CD8-positive, alpha-beta memory T cell (primary cell): Measurements from ENCODE around the gene NBPF1. TPM values are rescaled to one million over a fixed set of nuclear protein-coding genes. Genes with fewer than 3 reads are reported as not detected.
"Not testable (repeated sequence)": the region's sequence is repeated elsewhere in the genome, so short reads cannot be mapped to it uniquely, and the experiment has no call there.

Experiments used
- CTCF ChIA-PET: fragments of 350-600 bp; sonication (Branson Sonifier 250); formaldehyde crosslinking; loops from one replicate; lab custom pipeline; 2021; ENCODE audit warnings: antibody characterized with exemption; lab: Charles Lee
- POLR2A ChIA-PET: fragments of 350-600 bp; sonication (Branson Sonifier 250); formaldehyde crosslinking; loops from one replicate; lab custom pipeline; 2021; ENCODE audit warnings: antibody characterized with exemption; lab: Charles Lee
- DNase-seq, 5 donors: peaks; one replicate each; pipeline versions ENCODE4 v3.0.0 to v3.0.0-alpha.2; 2020 to 2022; ENCODE audit warnings: mixed read lengths in 1 of 5
- H3K27ac ChIP-seq: one replicate; pipeline ENCODE4 v1.7.0; 2013; ENCODE audit warnings: low read depth, mild to moderate bottlenecking, low read length, moderate library complexity
- H3K27me3 ChIP-seq: 2 replicates; pipeline ENCODE4 v1.7.0; 2013; ENCODE audit warnings: low read length, mild to moderate bottlenecking; ENCODE audit not compliant: insufficient read depth, poor library complexity, severe bottlenecking
- H3K36me3 ChIP-seq: 2 replicates; pipeline ENCODE4 v1.7.0; 2013; ENCODE audit warnings: mild to moderate bottlenecking, low read length, moderate library complexity; ENCODE audit not compliant: insufficient read depth
- H3K4me1 ChIP-seq: 2 replicates; pipeline ENCODE4 v1.7.0; 2013; ENCODE audit warnings: mild to moderate bottlenecking, low read length, moderate library complexity; ENCODE audit not compliant: insufficient read depth
- H3K4me3 ChIP-seq: 2 replicates; pipeline ENCODE4 v1.7.0; 2013; ENCODE audit warnings: mild to moderate bottlenecking, low read length
- H3K9me3 ChIP-seq: 2 replicates; pipeline ENCODE4 v1.7.0; 2013; ENCODE audit warnings: mild to moderate bottlenecking, low read length
- H3K27ac Mint-ChIP-seq, 8 donors: one replicate each; pipeline ENCODE4 v1.8.0; 2020 to 2021; ENCODE audit warnings: mixed read lengths in 8 of 8, mild to moderate bottlenecking in 6 of 8, inconsistent platforms in 3 of 8, moderate library complexity in 3 of 8
- H3K27me3 Mint-ChIP-seq, 2 donors: one replicate each; pipeline ENCODE4 v1.8.0; 2020 to 2021; ENCODE audit warnings: mixed read lengths in 2 of 2, mild to moderate bottlenecking in 1 of 2, moderate library complexity in 1 of 2
- H3K36me3 Mint-ChIP-seq, 3 donors: one replicate each; pipeline ENCODE4 v1.8.0; 2020 to 2021; ENCODE audit warnings: mixed read lengths in 3 of 3, inconsistent platforms in 1 of 3, mild to moderate bottlenecking in 1 of 3
- H3K4me1 Mint-ChIP-seq, 3 donors: one replicate each; pipeline ENCODE4 v1.8.0; 2020 to 2021; ENCODE audit warnings: mixed read lengths in 3 of 3, inconsistent platforms in 1 of 3, mild to moderate bottlenecking in 1 of 3
- H3K4me3 Mint-ChIP-seq, 7 donors: one replicate each; pipeline ENCODE4 v1.8.0; 2020 to 2021; ENCODE audit warnings: mixed read lengths in 7 of 7, mild to moderate bottlenecking in 6 of 7, moderate library complexity in 4 of 7, inconsistent platforms in 2 of 7
- H3K9me3 Mint-ChIP-seq, 5 donors: one replicate each; pipeline ENCODE4 v1.8.0; 2020 to 2022; ENCODE audit warnings: mixed read lengths in 5 of 5, mild to moderate bottlenecking in 3 of 5, moderate library complexity in 2 of 5, inconsistent platforms in 1 of 5
- polyA plus RNA-seq: library from polyadenylated mRNA; unstranded; fragments of 300-500 nt; fragmentation: Illumina TruSeq; gene quantifications from one replicate; pipeline ENCODE4 v1.2.3, GENCODE V29; 2021
- total RNA-seq, 2 experiments: library from RNA; stranded (reverse); gene quantifications; one replicate each; pipeline ENCODE4 v1.2.3, GENCODE V29; 2021

NBPF1 gene
- total and polyA plus RNA-seq, 3 experiments from 2014 or later: 7.6 to 9.7 (median 7.9) TPM

DNA sequence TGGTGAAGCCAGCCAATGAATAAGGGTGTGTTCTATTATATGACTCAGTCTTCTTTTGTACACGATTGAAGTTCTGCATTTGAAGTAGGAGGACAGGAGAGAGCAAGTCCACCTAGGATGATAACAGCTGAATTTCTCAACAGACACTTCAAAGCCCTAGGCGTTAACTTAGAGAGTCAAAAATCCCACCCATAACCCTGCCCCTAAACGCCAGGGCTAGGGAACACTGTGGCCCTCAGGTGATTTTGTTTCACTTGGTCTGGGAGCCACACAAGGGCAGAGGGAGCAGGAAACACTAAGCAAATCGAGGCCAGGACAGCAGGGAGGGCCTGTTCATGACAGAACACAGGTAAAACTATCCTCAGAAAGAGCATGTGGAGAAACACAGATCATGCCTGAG lies 52.3 kb downstream of the NBPF1 start:
- H3K4me1 ChIP-seq, H3K4me3 ChIP-seq, H3K27ac ChIP-seq, H3K36me3 ChIP-seq, H3K36me3 Mint-ChIP-seq, H3K9me3 ChIP-seq, H3K27me3 ChIP-seq, DNase-seq, H3K4me3 Mint-ChIP-seq, H3K27ac Mint-ChIP-seq, H3K9me3 Mint-ChIP-seq, H3K4me1 Mint-ChIP-seq, POLR2A ChIA-PET, H3K27me3 Mint-ChIP-seq: not testable (repeated sequence)
- CTCF ChIA-PET: interaction anchor here (0.5 kb wide), 1 partner anchor 456 kb away, joined by 3 read pairs; no protein-coding TSS in a partner anchor

DNA sequence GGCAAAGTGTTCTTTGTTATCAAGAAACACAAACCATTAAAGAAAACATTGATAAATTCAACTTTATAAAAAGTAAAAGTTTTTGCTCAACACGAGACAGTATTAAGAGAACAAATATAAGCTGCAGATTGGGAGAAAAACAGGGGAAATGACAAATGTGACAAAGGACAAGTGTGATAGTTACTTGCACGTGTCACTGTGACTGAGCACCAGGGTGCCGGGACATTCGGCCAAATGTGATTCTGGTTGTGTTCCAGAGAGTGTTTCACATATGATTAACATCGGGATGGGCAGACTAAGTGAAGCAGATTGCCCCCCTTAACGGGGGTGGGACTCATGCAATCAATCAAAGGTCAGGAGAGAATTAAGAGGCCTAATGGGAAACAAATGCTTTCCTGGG lies 52.9 kb downstream of the NBPF1 start:
- H3K4me3 Mint-ChIP-seq, H3K36me3 ChIP-seq, H3K27ac ChIP-seq, H3K27ac Mint-ChIP-seq, POLR2A ChIA-PET, H3K36me3 Mint-ChIP-seq, DNase-seq, H3K9me3 Mint-ChIP-seq, H3K27me3 Mint-ChIP-seq, H3K27me3 ChIP-seq, CTCF ChIA-PET, H3K4me3 ChIP-seq, H3K4me1 Mint-ChIP-seq, H3K4me1 ChIP-seq, H3K9me3 ChIP-seq: not testable (repeated sequence)

- H3K27me3 Mint-ChIP-seq, DNase-seq, POLR2A ChIA-PET, H3K9me3 Mint-ChIP-seq, H3K4me3 ChIP-seq, H3K4me1 Mint-ChIP-seq, H3K9me3 ChIP-seq, H3K36me3 Mint-ChIP-seq, H3K27ac Mint-ChIP-seq, H3K27ac ChIP-seq, H3K4me1 ChIP-seq, H3K4me3 Mint-ChIP-seq, H3K36me3 ChIP-seq, H3K27me3 ChIP-seq, CTCF ChIA-PET: not testable (repeated sequence)
These were observed 53.7 kb downstream of the NBPF1 start for GRCh38 chr1:16559688-16560087.

- H3K27ac Mint-ChIP-seq, H3K4me3 Mint-ChIP-seq: not testable (repeated sequence)
These were observed 56.3 kb downstream of the NBPF1 start for GRCh38 chr1:16557034-16557433.

GRCh38 chr1:16553244-16553643 lies 60.1 kb downstream of the NBPF1 start:
- not testable (repeated sequence) for H3K36me3 Mint-ChIP-seq

More at GRCh38 chr1:16557034-16557433, 56.3 kb downstream of the NBPF1 start:
- H3K9me3 ChIP-seq, H3K27me3 ChIP-seq, H3K4me1 Mint-ChIP-seq, H3K4me1 ChIP-seq, CTCF ChIA-PET, H3K27me3 Mint-ChIP-seq, H3K36me3 Mint-ChIP-seq, H3K9me3 Mint-ChIP-seq, H3K4me3 ChIP-seq, H3K36me3 ChIP-seq, POLR2A ChIA-PET, H3K27ac ChIP-seq, DNase-seq: not testable (repeated sequence)

DNA sequence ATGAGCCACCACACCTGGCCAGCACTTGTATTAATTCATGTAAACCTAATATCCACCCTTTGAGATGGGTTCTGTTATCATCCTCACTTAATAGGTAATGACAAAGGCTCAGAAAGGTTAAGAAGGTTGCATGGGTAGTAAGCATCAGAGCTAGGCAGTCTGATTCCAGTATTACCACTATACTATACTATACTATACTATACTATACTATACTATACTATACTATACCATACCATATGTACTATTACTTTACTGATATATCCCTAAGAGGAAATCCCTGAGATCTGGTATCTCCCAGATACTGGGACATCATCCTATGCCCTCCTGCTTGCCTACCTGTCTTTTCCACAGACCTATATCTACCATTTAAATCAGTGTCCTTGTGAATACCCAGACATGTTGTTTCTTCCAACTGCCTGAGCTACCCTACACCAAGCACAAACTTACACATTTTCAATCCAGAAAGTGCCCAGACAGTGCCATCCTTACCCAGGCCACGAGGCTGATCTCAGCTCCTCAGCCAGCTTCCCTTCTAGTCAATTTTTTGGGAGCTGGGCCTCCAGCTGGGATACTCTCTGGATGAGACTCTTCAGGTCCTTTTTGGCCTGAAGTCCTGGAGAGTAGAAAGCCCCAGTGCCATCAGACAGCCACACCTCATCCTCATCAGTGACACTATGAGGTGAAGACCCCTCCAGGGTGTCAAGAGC lies 63.0 kb downstream of the NBPF1 start:
- H3K36me3 Mint-ChIP-seq, H3K9me3 ChIP-seq, H3K27ac ChIP-seq, CTCF ChIA-PET, H3K27me3 ChIP-seq, DNase-seq, H3K27ac Mint-ChIP-seq, POLR2A ChIA-PET, H3K4me1 ChIP-seq, H3K4me3 ChIP-seq, H3K27me3 Mint-ChIP-seq, H3K4me3 Mint-ChIP-seq, H3K4me1 Mint-ChIP-seq, H3K9me3 Mint-ChIP-seq, H3K36me3 ChIP-seq: not testable (repeated sequence)

More at GRCh38 chr1:16553244-16553643, 60.1 kb downstream of the NBPF1 start:
- H3K27me3 Mint-ChIP-seq, H3K9me3 ChIP-seq, DNase-seq, H3K4me1 Mint-ChIP-seq, H3K27ac ChIP-seq, CTCF ChIA-PET, H3K4me1 ChIP-seq, H3K27ac Mint-ChIP-seq, H3K4me3 Mint-ChIP-seq, H3K4me3 ChIP-seq, H3K9me3 Mint-ChIP-seq, H3K36me3 ChIP-seq, H3K27me3 ChIP-seq, POLR2A ChIA-PET: not testable (repeated sequence)

DNA sequence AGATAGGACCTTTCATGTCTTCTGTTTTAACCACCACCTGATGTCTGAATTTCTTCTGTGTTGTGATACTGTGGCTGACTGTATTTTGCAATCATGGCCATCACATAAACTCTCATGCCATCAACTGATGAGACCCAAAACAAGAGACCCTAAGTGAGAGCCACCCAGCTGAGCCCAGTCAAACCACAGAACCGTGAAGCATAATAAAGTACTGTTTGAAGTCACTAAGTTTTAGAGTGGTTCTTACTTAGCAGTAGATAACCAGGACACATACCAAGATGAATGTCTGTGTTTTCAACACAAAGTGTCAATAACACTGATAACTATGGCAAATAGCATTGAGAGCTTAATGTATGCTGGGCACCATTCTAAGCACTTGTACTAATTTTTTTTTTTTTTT lies 63.8 kb downstream of the NBPF1 start:
- DNase-seq, H3K36me3 ChIP-seq, H3K4me1 Mint-ChIP-seq, H3K4me3 Mint-ChIP-seq, POLR2A ChIA-PET, H3K4me1 ChIP-seq, H3K27me3 Mint-ChIP-seq, H3K27me3 ChIP-seq, H3K27ac ChIP-seq, CTCF ChIA-PET, H3K4me3 ChIP-seq, H3K27ac Mint-ChIP-seq, H3K9me3 Mint-ChIP-seq, H3K9me3 ChIP-seq, H3K36me3 Mint-ChIP-seq: not testable (repeated sequence)

DNA sequence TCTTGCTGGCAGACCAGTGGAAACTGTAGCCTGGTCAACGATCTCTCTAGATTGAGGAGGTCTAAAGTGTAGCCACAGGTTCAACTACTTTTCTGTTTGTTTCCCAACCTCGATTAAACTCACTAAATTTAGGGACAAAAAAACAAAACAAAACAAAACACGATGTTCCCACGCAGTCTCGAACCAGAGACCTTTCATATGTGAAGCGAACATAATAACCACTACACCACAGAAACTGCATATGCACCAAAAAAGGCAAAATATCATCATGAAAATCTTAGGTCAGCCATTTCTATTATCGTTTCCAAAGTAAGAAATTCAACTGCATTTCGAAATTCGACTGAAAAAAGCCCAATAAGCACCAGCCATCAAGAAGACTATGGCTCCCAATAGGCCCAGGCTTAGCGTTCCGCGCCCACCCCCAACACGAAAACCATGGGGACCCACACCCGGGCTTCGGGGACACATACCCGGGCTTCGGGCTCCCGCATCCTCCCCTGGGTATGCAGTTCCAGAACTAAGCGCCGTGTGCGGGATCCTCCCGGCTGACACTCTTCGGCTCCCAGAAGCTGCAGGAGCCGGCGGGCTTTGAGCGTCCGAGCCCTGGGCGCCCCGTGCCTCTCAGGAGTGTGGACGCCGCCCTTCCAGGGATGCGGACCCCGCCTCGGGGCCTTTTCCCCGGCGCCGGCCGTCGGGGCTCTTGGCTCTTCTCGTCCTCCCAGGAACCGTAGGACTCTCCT lies 65.7 kb downstream of the NBPF1 start:
- H3K27ac ChIP-seq, DNase-seq, H3K27ac Mint-ChIP-seq, H3K4me3 Mint-ChIP-seq, H3K4me1 Mint-ChIP-seq, CTCF ChIA-PET, H3K4me1 ChIP-seq, H3K36me3 ChIP-seq, POLR2A ChIA-PET, H3K9me3 Mint-ChIP-seq, H3K27me3 Mint-ChIP-seq, H3K9me3 ChIP-seq, H3K36me3 Mint-ChIP-seq, H3K4me3 ChIP-seq, H3K27me3 ChIP-seq: not testable (repeated sequence)
